ENCODE data around the gene IGHMBP2.
"Not testable (repeated sequence)": the region's sequence is repeated elsewhere in the genome, so short reads cannot be mapped to it uniquely, and the experiment has no call there.

Gene IGHMBP2

DNA sequence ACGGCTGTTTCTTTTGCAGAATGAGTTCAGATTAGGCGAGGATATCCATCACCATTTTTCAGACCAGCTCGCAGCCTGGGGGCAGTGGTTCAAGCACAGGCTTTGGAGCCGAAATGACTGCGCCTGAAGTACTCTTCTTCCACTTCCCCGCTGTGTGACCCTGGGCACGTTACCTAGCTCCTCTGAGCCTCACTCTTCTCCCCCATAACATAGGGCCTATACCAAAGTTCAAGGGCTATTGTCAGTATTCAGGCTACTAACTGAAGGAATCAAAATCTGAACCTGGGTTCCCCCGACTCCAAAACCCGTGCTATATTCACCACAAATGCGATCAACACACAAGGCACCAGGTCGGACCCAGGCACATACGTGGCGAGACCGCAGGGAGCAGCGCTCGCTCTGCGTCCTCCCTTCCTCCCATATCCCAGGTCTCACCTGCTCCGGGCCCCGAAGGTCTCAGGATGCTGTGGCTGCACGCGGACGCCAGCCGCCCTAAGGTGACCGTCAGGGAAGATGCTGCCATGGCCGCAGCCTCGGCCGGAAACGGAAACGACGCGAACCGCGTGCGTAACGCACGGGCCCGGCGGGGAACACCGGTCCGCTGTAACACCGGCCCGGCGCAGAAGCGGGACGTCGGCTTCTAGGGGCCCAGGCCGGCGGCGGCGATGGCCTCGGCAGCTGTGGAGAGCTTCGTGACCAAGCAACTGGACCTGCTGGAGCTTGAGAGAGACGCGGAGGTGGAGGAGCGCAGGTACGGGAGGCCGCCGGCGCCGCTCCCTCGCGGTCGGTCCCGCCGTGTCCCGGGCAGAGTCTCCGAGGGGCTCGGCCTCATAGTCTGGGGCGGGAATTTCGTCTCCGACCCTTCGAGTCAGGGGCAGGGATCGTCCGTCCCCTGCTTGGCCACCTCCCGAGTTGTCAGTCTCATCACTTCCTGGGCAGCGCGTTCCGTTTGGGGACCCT lies at the start of gene IGHMBP2, which contains the start of gene MRPL21:
Gene IGHMBP2, plus strand, starts transcription at position 604 of the 960 bp plus-strand sequence. Its CDS starts 62 bp downstream, at position 666.
Gene MRPL21, minus strand, starts transcription at position 545 of the 960 bp plus-strand sequence. Its CDS starts 22 bp downstream, at position 523.
- FAIRE-seq: peak; percentile 63
- peak; percentile 89 for DNase-seq (ENCODE audit: extremely low spot score, insufficient read length, low read depth)

DNA sequence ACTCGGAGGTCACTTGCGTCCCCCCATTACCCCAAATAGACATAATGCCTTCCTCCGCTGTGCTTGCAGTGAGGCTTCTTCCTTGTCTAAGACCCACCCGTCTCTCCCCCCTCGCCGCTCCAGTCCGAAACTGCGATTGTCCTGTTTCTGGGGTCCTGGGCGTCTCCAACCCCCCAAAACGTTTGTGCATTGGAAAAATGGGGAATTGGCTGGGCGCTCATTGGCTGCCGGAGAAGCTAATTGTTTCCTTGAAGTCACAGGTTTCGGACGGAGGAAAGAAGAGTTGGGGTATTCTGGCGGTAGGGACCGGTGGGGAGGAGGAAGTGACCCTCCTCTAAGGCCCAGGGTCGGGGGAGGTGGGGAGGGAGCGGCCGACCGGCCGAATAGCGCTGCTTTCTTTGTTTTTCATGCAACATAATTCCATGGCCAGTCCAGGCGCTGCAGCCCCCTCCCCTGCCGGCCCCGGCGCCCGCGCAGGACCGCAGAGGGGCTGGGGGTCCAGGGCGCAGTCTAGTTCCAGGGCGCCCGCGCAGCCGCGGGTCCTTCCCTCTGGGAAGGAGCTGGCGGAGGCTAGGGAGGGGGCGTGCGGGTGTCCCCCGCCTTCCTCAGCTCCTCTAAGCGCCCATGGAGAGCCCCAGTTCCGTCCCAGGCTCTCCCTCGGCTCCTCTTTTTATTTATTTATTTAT lies 49.3 kb upstream of the IGHMBP2 start:
- DNase-seq (ENCODE audit: extremely low spot score, insufficient read length, low read depth): no peak
- no peak for FAIRE-seq

DNA sequence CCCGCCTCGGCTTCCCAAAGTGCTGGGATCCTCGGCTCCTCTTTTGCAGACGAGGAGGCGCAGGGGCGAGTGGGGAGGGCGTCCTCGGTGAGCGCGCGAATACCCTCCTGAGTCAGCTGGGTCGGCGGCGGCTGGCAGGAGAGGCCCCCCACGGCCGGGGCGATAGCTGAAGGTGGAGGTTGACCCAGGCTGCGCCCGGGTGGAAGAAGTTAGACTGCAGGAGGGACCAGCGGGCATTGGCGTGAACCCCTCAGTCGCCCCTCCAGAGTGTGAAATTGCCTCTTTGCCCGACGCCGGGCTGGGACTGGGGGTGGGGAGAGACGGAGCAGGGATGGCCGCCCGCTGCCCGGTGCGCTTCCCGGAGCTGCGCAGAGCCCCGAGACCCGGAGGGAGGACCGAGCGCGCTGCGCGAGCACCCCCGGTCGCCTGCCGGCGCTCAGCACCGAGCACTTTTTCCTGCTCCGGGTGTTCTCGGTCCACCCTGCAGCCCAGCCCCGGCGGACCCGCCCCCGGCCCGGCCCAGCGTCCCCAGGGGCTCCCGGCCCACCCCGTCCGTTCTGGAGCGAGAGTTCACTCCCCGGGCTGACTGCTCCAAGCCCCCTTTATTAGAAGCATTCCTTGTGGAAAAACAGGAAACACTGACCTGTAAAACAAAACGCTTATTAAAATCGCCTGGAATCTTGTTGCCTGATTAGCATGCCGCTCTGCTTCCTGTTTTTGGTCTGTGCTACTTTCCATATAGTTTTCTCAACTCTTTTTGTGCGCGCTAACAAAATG lies 48.3 kb upstream of the IGHMBP2 start:
- DNase-seq (ENCODE audit: extremely low spot score, insufficient read length, low read depth): no peak
- no peak for FAIRE-seq

DNA sequence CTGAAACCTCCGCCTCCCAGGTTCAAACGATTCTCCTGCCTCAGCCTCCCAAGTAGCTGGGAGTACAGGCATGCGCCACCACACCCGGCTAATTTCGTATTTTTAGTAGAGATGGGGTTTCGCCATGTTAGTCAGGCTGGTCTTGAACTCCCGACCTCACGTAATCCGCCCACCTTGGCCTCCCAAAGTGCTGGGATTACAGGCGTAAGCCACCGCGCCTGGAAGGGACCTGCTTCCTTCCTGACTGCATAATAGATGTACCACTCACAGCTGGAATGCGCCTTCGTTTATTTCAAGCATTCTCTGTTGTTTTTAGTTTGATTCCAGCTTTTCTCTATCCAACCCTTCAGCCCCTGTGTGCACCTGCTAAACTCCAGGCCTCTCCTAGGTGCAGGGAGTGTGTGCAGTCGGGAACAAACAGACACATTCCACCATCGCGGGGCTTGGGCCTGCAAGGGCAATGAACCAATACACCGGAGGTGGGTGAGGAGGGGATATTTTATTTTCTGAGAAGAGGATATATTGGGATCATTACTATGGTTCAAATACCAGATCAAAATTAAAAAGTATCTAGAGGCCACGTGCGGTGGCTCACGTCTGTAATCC lies 47.2 kb upstream of the IGHMBP2 start:
- DNase-seq (ENCODE audit: extremely low spot score, insufficient read length, low read depth); FAIRE-seq: not testable (repeated sequence)

DNA sequence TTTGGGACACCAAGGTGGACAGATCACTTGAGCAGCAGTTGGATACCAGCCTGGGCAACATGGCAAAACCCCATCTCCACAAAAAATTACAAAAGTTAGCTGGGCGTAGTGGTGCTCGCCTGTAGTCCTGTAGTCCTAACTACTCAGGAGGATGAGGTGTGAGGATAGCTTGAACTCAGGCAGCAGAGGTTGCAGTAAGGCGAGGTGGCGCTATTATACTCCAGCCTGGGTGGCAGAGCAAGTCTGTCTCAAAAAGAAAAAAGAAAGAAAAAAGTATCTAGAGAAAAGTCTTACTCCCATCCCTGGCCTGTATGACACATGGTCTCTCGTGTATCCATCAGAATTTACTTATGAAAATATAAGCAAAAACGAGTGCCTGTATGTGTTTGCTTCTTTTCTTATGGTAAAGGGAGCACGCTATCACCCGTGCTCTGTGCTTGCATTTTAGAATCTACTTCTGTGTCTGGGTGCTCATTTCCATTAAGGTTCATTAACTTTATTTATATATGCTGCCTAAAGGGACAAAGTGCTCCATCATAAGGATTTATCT lies 46.6 kb upstream of the IGHMBP2 start:
- no peak for FAIRE-seq

DNA sequence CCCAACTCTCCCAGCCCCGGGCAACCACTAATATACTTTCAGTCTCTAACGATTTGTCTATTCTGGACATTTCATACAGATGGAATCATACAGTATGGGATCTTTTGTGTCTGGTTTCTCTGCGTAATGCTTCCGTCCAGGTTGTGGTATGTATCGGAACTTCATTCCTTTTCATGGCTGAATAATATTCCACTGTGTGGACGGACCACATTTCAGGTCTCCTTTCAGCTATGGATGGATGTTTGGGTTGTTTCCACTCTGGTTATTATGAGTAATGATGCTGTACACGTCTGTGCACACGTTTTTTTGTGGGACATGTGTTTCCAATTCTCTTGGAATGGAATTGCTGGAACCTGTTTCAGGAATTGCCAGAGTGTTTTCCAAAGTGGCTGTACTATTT lies 44.6 kb upstream of the IGHMBP2 start:
- no peak for DNase-seq (ENCODE audit: extremely low spot score, insufficient read length, low read depth)
- FAIRE-seq: no peak

More for the DNA sequence above, 46.6 kb upstream of the IGHMBP2 start:
- DNase-seq (ENCODE audit: extremely low spot score, insufficient read length, low read depth): no peak

DNA sequence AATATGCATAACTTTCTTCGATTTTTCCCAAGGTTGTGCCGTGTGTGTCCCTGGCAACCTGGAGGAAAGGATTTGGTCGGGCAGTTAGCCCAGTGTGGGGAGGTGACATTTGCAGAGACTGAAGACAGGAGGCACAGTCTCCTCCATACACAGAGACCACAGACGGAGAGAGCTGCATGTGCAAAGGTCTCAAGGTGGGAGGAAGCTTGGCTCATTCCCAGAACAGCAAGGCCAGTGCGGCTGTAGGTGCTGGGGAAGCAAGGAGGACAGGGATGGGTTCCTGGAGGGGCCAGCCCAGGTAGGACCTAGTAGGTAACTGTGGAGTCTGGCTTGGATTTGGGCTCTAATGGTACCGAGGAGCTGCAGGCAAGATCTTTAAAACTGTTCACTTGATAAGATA lies 41.3 kb upstream of the IGHMBP2 start:
- DNase-seq (ENCODE audit: extremely low spot score, insufficient read length, low read depth) (no peak), FAIRE-seq (no peak)

DNA sequence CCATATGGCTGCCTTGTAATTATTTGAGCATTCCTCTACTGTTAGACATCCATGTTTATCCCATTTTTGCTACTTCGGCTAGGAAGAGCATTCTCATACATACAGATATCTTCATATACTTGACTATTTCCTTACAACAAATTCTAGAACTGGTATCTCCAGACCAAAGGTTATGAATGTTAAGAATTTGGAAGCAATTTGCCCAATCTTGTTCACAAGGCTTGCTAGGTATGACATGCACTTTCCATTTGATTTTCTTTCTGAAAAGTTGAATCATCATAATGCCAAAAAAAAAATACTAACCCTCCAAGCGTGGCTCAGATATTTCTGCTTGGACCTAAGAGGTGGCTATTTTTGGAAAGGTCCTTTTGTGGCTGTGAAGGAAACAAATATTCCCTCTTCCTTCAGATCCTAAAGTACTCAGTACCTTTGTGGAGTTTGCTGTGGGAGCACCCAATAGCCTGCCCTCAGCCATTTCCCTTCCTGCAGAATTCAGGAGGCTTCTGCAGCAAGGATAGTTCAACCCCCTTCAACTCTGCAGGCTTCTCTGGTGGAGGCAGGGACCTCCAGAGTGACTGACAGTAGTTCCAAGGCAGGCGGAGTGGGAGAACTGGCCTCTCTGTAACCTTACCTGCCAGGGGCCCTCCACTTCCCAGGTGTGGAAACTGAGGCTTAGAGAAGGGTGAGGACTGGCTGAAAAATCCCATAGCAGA lies 40.0 kb upstream of the IGHMBP2 start:
- FAIRE-seq: no peak

DNA sequence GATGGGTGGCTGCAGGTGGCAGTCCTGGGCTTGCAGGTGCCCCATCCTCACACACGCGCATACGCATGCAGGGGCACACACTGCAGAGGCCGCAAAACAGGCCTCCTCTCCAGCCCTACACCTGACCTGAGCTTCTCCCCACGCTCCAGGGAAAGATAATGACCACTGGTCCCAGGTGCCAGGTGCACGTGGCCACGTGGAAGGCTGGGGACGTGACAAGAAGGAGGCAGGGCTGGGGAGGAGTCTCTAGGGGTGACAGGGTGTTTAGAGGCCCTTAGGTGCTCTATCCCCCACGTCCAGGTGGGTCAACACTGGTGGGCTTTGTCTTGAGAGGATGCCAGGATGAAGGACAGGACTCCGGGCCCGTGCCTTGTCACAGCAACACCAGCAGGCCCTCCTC lies 38.5 kb upstream of the IGHMBP2 start:
- DNase-seq (ENCODE audit: extremely low spot score, insufficient read length, low read depth) (no peak), FAIRE-seq (no peak)

More for the DNA sequence above, 40.0 kb upstream of the IGHMBP2 start:
- no peak for DNase-seq (ENCODE audit: extremely low spot score, insufficient read length, low read depth)

DNA sequence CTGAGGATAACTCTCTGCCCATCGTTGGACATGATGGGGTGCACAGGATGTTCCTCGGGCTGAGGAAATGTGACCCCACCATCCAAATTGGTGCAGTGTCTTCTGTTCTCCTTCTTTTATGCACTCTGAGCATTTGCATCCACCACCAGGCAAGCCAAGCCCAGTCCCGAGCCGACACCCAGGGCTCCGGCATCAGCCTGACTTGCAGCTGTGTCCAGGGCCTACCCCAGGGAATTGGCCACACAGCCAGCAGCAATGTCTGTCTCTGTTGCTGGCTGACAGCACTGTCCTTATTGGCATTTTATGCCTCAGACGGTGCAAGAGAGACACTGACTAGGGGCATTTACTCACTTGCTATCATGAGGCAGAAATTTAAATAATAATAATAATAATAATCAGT lies 36.6 kb upstream of the IGHMBP2 start:
- DNase-seq (ENCODE audit: extremely low spot score, insufficient read length, low read depth) (no peak), FAIRE-seq (no peak)

DNA sequence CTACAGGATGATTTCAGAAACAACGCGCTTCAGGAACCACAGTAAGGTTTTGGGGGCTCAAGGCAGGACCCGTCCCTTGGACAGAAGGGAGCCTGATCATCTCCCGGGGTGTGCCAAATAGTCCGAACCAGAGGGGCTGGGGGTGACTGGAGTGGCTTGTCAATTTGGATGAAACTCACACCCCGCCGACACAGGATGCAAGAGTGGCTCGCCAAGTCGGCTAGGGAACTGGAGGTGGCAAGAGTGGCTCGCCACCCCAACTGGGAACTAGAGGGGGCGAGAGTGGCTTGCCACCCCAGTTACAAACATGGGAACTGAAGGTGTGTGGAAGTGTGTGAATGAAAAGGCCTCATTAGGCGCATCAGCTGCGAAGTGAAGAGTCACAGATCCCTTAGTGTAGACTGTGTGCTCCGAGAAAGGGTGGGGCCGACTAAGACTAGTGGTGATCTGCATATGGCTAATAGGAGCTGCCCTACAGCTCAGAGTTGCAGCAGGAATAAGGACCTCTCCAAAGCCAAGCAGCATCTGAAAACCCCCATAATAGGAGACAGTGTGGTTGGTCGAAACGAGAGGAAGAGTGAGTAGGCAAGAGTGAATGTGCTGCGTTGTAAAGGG lies 35.4 kb upstream of the IGHMBP2 start:
- no peak for DNase-seq (ENCODE audit: extremely low spot score, insufficient read length, low read depth)
- no peak for FAIRE-seq

DNA sequence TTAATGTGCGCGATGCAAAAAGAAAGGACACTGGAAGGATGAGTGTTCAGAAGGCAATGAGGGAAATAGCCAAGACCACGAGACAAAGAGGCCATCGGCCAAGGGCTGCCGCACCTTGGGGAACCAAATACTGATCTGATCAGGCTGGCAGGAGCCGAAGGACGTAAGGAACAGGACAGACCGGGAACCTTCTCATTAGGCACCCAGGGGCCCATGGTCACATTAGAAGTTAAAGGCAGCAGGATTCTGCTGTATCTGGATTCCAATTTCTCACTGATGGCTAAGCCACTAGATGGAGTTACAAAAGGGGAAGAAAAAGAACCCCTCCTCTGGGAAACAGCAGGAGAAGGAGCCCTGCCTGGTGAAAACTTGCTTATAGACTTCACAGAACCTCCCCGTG lies 33.2 kb upstream of the IGHMBP2 start:
- DNase-seq (ENCODE audit: extremely low spot score, insufficient read length, low read depth): no peak
- no peak for FAIRE-seq

DNA sequence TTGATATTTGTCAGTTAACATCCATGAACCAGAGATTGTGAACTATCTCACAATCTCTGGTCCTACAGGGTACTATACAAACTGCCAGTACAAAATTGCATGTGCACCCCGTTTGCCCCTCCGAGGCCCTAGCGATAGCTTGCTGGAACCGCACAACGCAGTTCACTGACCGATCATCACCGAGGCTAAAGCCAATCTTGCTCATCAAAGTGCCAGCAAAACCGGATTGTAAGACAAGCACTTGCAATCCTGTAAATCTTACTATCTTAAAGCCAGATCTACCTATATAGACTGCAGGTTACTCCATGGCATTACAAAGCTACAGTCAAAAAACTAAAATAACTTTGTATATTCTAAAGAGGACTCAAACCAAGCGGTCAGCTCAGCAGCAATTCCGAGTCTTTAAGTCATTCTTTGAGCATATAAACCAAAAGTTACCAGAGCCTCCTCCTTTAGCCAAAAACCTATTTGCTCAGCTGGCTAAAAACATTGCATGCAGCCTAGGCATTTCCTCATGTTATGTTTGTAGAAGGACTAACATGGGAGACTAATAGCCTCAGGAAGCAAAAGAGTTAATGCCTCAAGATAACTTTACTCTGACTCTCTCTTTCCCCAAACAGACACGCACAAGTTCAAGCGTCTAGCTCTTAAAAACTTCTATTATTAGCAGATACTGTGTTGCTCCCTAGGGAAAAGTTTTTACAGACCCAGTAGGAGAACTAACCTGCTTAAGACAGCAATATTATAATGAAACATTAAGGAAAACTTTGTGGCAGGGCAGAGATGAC lies 31.3 kb upstream of the IGHMBP2 start:
- no peak for FAIRE-seq
- DNase-seq (ENCODE audit: extremely low spot score, insufficient read length, low read depth): no peak

DNA sequence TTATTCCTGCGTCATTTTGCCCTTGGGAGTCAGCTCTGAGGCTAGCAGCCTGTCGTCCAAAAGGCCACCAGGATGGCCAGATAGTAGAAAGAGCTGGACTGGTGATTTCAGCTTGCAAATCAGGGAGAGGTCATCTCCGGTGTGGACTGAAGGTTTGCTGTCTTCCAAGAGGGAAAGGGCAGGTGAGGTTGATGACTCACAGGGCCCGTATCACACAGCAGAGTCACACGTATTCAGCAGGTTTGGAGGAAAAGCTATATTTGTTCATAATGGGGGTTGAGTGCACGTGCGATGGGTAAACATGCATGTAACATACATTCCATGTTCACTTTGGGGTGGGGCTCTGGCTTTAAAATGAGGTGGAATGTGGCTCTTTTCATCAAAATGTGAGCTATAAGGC lies 25.7 kb upstream of the IGHMBP2 start:
- FAIRE-seq (no peak), DNase-seq (ENCODE audit: extremely low spot score, insufficient read length, low read depth) (no peak)

DNA sequence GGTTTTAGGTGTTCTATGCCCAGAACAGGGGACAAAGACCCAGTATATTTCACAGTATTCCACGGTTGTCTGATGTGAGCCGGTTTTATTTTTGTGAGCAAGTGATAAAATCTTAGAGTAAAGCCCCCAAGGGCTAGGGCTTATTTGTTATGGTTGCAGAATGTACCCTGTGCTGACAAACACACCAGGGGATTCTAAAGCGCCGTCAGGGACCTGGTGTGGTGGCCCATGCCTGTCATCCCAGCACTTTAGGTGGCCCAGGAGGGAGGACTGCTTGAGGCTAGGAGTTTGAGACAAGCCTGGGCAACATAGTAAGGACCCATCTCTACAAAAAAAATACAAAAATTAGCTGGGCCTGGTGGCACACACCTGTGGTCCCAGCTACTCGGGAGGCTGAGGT lies 22.8 kb upstream of the IGHMBP2 start:
- DNase-seq (ENCODE audit: extremely low spot score, insufficient read length, low read depth) (no peak), FAIRE-seq (no peak)

DNA sequence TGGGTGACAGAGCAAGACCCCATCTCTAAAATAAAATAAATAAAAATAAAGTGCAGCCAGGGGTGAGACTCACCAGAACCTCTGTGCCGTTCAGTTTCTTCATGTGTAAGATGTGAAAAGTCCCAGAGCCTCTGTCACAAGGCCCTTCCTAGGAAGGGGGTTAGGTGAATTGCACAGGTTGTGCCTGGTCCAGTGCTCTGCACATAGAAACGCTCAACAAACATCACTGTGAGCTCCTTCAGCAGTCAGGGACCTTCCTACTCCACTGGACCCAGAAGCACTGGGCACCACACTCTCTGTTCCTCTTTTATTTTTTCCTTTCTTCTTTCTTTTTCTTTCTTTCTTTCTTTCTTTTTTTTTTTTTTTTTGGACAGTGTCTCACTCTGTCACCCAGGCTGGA lies 22.4 kb upstream of the IGHMBP2 start:
- FAIRE-seq: no peak
- no peak for DNase-seq (ENCODE audit: extremely low spot score, insufficient read length, low read depth)

DNA sequence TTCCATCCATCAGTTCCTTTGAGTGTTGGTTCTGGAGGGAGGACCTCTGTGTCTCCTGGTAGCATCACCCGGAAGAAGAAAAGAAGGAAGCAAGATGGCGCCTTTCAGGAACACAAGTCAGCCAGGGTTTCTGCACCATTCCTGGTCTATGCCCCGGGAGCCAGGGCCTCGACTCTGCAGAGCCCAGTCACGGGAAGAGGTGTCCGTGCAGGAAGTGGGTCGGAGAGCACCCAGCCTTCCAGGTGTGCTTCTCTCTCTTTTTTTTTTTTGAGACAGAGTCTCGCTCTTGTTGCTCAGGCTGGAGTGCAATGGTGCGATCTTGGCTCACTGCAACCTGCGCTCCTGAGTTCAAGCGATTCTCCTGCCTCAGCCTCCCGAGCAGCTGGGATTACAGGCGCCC lies 21.3 kb upstream of the IGHMBP2 start:
- DNase-seq (ENCODE audit: extremely low spot score, insufficient read length, low read depth) (no peak), FAIRE-seq (no peak)

DNA sequence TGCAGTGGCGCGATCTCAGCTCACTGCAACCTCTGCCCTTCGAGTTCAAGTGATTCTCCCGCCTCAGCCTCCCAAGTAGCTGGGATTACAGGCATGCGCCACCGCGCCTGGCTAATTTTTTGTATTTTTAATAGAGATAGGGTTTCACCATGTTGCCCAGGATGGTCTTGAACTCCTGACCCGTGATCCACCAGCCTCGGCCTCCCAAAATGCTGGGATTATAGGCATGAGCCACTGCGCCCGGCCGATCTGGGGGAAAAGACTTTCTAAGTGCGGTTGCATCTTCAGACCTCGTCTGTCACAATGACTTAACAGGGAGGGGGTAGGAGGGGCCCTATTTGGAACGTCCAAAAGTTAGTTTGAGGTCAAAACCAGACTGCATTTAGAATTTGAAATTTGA lies 18.9 kb upstream of the IGHMBP2 start:
- not testable (repeated sequence) for FAIRE-seq; DNase-seq (ENCODE audit: extremely low spot score, insufficient read length, low read depth)

Data from GM18507 (cell line).